NCI-H1105 (cell line): ENCODE data around the gene USH1C.

Experiments
- DNase-seq: peaks from one replicate; lab custom pipeline; 2025; lab: John Stamatoyannopoulos, UW

USH1C gene

DNA sequence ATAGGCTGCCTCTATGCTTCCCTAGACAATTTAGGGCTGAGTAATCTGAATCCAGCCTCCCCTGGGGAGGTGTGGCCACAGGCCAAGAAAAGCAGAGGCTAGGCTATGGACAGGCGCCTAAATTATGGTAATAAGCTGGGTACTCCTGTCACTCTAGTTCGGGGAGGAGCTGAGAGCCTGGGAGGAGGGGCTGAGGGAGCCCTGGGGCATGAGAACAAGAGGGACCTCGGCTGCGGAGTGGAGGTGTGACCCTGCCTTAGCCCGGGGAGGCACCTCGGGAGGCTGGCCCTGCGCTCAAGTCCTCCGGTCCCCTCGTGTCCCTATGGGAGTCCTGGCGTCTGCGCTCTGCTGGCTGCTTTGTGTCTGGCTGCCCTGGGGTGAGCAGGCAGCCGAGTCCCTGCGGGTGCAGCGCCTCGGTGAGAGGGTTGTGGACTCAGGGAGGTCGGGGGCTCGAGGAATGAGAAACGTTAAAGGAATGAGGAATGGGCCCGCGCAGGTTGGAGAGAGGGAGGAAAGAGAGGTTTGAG lies 2.9 kb upstream of the USH1C start, which contains the start of gene OTOG:
OTOG (plus strand) TSS at position 209 of the 527 bp plus-strand sequence; CDS start at position 323, 114 bp downstream.
- DNase-seq: peak; percentile 73

DNA sequence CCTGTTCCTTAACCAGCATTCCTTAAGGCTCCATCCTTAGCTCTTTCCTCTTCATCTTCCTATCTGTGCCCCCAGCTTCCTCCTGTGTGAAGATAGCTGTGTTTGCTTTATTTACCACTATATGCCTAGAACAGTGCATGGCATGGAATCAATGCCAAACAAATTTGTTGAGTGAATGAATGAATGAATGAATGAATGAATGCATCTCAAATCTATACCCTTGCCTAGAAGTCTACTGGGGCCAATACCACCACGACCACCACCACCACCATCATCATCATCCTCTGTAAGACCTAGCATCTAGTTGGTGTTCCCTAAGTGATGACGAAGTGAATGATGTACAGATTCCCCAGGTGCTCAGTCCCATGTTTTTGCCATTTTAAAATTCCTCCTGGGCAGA lies 2.0 kb upstream of the USH1C start:
- DNase-seq: no peak

DNA sequence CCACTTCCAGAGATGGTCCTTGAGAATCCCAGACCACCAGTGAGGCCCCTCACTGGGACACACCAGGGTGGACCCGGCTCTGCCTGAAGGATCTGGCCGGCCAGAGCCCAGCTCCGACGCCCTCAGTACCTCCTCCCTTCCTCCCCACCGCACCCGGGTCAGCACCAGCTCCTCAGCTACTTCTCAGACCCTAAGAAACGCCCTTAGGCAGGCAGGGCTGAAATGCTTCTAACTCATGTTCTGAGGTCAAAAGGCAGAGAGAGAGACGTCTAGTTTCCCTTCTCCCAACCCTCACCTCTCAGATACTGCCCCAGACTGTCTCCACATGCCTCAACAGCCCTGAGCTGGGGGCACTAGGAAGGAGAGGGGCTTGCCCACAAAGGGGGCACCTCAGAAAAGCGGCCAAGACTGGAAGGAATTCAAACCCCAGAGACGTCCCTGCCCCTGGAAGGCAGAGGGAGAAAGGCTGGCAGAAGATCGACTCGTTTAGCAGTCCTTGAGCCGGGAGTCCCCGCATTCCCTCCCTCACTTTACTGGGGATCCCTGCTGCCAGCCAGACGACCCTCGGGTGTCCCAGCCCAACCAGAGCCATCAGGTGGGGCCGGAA lies 539 bp downstream of the USH1C start:
- no peak for DNase-seq

DNA sequence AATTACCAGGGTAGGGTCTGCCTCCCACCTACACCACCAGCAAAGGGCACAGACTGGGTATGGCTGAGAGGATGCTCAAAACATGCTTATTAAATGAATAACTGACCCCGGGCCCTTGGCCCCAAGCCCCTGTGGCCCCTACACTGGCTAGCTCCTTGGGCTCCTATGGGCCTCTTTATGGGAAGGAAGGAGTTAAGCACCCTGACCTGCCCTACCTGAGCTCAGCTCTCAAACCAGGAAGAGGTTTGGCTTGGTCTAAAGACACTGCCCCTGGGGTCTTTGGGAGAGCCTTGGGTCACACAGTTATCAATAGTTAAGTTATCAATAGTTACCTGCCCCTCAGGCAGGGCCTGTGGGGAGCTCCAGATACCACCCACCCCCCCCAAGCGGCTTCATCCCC lies 1.2 kb downstream of the USH1C start:
- DNase-seq: no peak

DNA sequence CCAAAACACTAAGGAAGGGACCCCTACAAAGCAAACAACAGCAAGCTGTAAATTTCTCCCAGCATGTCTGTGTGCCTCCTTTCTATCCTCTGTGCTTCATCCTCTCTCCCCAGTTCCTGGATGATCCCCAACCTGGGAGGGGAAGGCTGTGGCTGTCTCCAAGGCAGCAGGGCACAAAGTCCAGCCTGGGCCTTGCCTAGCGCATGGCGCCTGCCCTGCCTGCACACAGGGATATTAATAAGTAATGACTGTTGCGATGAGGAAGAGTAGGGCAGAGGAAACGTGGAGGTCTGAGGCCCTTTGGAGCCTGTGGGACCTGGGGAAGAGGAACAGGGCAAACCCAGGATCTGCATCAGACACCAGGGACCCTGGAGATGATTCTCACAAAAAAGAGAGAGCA lies 2.0 kb downstream of the USH1C start:
- no peak for DNase-seq

DNA sequence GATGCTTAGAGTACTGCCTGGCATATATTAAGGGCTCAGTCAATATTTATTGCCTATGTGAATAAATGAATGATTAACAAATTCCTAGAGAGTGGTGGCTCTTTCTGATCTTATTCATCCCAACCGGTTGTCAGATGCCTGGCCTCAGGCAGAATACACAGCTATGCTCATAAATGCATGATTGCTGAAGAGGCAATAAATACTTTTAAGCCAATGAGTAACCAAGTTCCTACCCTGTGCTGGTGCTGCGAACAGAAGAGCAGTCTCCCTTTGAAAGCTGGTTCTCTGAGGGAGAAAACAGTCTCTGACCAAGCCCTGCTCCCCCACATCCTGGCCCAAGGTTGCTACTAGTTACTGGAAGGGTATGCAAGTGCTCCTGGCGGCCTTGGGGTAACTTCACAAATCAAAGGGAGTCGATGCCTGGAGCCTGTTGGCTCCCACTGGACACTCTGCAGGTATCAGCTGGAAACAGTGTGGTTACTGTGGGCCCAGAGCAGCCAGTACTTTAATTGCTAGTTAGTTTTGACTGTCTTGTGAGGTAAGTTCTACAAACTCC lies 2.8 kb downstream of the USH1C start:
- no peak for DNase-seq

DNA sequence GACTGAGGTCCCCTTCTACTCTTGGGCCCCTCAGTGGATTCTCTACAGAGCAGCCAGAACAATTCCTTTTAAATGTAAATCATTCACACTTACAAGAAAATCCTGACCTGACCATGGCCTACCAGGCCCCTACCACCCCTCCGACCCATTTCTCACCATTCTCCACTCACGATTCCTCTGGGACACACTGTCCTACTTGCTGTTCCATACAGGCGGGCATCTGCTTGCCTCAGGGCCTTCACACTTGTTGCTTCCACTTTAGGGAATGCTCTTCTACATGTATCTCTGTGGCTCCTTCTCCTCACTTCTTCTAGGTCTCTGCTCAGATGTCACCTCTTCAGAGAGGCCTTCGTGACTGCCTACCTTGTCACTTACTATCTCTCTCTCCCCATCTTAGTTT lies 3.4 kb downstream of the USH1C start:
- DNase-seq: no peak

DNA sequence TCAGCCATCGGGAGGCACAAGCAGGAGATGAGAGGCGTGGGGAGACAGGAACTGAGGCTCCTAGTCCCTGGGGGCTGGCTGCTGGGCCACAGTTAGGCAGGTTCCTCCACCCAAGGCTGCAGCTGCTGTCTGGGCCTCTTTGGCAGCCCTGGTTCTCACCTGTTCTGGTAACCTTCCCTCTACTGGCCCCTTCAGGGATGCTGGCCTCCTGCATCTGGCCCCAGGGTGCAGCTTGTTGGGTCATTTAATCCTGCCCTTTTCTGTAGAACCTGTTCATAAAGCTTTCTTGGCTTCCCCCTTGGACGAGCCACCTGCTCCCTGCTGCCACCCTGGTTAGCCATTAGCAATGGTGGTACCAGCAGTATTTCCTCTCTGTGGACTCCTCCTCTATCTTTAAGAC lies 5.5 kb downstream of the USH1C start:
- DNase-seq: no peak

DNA sequence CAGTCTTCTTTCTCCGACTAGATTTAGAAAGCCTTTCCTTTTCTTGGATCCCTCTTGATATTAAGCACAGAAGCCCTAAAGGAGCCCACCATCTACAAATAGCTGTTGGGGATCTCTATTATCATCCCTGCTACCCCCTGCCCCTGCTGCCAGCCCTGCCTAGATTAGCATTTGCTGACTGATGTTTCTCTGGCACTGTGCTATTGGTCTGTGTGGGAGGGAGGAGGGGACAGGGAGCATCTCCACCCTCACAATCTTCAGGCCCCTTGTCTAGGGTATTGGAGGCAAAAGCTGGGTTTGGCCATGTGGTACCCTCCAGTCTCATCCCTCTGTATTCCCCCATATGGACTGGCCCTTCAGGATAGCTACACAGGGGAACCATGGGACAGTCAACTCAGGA lies 6.2 kb downstream of the USH1C start:
- no peak for DNase-seq

DNA sequence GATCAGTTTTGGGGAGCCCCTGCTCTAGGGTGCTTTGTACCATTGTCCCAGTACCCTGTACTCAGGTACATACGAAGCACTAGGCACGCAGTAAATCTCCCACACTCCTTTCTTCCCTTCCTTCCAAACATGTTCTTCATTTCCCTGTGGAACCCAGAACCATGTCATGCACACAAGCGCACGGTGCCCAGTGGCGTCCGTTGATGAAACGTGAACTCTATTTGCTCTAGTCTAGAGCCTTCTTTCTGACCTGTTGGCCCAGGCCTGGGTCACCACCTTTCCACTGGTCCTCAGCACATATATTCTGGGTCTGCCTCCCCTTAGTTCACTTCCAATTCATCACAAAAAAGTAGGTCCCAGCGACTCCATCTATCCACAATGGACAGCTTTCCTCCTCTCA lies 7.0 kb downstream of the USH1C start:
- DNase-seq: no peak

DNA sequence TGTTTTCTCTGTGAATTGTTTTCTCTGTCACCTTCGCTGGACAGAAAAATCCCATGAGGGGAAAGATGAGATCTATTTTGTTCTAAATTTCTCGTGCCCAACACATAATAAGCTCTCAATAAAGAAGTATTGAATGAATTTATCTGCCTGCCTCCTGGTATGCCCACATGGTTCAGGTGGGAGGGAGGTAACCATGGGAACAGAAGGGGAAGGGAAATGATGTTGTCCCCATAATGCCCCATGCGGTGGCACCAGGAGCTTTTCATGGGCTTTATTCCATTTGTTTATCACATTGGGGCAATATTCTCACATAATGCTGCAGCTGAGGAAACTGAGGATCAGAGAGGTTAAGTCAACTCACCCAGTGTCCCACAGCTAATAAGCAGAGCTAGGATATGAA lies 8.7 kb downstream of the USH1C start:
- no peak for DNase-seq

DNA sequence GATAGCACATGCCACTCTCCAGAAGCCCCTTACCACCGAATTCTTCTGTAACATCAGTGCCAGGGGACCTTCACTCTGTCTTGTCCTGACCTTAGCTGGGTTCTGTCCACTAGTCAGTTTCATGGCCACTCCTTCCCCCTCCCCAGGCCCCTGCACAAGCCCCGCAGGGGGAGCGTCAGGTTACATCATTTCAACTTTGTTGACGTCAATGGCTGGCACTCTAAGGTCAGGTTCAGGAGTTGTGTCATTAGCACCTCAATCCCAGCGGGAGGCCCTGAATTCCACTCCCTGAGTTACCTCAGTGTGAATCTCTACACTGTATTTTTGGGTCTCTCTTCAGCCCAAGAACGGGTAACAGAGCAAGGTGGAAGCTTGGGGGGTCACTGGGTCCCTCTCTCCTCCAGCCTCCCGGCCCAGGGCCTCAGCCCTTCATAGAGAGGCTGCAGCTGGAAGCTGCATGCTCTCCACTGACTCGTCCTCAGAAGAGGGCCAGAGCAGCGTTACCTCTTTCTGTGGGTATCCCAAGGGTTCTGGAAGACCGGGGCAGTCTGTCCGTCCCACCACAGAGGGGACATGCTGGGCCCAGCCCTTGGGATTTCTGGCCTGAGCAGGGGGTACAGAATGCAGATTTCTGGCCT lies 10.3 kb downstream of the USH1C start:
- DNase-seq: no peak

DNA sequence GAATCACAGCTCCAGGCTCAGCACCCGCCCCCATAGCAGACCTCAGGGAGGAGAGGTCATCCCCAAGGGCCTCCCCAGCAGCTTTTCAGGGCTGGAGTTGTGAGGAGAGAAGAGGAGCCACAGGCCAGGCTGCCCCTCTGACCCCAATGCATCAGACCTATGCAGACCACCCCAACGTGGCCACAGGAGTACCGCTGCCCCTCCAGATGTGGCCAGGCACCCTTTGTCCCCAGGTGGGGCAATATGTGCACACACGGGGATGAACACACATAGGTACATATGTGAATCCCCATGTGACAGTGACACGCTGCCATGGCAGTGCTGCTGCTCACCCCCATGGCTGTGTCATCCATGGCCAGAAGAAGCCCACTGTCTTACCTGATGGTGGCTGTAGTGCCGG lies 10.9 kb downstream of the USH1C start:
- DNase-seq: no peak

DNA sequence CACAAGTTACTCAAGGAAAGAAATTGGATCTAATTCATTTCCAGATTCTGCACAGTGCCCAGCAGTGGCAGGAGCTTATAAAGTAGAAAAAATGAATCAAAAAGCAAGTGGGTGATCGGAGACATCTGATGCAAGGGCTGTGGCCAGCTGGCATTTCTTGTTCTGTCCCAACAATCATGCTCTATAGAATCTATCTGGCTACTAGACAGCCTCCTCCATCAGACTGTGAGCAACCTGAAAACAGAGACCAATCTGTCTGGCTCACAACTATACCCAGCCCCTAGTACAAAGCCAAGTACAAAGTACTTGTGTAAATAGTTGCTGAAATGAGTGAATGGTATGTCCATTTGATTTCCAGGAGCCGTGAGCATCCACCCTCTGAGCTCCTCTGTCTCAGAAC lies 11.4 kb downstream of the USH1C start:
- no peak for DNase-seq

DNA sequence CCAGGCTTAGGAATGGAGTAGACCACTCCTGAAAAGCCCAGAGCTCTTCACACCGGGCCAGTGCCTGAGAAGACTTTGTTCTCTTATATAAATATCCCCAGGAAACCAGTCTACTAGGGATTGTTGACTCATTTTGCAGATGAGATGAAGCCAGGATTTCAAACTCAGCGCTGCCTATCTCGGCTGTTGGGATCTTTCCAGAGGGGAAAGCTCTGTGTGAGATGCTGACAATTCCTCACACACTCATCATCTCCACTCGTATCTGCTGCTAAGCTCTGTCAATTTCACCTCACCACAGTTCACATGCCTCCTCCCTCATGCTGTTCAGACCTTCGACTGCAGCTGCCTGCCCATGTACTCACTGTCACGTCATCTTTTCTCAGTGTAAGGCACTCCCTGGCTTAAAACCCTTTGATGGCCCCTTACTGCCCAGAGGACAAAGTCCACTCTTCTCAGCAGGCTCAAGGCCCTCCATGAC lies 12.5 kb downstream of the USH1C start:
- no peak for DNase-seq

DNA sequence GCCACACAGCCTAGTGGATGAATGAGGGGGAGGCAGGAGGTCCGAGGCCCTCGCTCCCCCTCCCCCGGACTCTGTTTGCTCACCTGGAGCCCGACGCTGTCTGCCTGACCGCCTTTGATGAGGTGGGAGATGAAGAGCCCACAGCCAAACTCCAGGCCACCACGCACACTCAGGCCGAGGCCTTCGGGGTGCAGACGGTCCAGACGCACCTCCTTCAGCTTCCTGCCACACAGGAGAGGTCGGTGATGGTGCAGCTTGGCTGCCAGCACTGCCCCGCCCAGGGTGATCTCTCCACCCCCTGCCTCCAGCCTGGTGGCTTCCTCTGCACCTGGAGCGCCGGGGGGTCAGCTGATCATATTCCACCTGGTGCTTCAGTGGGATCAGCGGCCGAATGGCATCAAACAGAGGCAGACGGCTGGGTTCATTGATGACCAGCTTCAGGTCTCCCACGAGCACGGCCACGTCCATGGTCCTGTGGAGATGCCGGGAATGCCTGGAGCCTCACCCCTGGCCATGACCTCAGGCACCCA lies 13.1 kb downstream of the USH1C start:
- peak; percentile 64 for DNase-seq

DNA sequence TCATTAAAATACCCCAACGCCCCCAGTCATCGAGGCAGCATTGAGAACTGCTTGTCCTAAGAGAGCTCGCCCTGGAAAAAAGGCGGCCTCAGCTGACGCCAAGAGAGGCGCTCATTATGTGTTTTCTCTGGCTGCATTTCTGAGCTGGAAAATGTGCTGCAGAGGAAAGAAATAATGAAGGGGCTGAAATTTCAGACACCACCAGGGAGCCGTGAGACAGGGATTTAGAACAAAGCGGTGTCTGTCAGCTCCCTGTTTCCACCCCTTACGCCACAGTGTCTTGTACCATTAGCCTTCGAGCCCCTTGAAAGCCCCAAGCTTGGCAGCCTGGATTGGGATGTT lies 14.4 kb downstream of the USH1C start:
- DNase-seq: no peak

DNA sequence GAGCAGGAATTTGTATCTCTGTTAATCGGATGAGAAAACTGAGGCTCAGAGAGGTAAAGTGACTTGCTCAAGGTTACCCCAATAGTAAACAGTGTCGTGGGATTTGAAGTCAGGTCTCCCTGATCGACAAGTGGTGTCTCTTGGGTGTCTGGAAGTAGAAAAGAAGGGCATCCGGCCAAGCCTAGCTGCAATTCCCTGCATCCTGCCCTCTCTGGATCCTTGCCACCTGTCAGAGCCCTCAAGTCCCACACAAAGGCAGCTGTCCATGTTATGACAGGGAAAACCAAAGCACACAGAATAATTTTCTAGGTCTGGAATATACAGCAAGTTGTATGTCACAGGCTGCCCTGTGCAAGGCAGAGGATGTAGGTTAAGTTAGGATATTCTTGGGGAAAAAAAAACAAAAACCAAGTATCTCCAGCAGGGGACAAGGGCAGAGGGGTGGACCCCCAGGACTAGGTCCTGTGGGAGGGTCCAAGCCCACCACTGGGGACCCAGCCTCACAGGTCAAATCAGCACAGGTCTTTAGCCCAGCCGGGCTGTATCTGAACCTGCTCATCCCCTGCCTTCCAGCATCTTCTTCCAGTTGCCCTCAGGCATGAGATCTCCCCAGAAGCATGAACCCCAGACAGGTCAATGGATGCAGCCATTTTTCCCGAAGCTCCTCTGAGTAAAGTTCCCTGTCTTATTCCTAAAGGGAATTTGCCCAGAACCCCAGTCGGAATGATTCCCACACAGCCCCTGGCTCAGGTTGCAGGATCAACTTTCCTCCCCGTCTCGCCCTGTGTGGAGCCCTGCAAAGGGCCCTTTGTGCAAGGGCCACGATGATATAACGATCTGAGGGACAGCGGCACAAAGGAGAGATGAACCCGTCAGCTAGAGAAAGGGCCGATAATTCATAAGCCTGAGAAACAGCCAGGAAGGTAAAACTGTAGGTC lies 15.0 kb downstream of the USH1C start:
- peak; percentile 76 for DNase-seq

DNA sequence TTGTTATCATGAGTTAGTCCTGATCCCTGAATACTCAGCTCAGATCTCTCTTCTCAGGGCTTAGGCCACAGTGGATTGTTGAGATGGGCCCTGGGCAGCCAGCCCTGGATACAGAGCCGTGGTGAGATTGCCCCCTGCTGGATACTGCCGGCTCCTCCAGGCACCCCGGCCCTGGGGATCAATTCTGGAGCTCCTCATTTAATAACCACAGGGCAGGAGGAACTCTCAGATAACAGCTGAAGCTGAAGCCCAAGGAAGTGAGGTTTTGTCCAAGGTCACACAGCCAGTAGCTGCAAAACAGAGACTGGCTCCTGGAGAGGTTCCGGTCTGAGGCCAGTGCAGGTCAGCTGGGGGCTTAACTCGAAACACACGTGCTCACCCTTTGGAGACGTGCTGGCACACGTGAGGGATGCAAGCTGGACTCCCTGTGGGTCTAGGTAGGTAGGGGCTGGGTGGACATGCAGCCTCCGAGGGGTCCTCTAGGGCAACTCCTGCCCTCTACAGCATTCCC lies 16.0 kb downstream of the USH1C start:
- no peak for DNase-seq

DNA sequence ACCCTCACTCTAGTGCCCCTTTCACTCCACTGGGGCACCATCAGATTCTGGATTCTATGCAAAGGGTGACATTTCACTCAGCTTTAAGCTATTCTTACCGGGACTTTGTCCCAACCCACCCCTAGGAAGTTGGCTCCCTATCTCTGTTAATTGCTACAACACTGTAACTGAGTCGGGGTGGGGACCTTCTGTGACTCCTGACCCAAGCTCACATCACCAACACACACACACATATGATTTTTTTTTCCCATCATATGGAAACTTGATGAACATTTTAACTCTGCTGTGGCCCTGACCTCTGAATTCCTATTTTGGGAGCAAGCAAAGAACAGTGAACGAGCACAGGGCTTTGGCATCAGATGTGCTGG lies 16.6 kb downstream of the USH1C start:
- DNase-seq: no peak

DNA sequence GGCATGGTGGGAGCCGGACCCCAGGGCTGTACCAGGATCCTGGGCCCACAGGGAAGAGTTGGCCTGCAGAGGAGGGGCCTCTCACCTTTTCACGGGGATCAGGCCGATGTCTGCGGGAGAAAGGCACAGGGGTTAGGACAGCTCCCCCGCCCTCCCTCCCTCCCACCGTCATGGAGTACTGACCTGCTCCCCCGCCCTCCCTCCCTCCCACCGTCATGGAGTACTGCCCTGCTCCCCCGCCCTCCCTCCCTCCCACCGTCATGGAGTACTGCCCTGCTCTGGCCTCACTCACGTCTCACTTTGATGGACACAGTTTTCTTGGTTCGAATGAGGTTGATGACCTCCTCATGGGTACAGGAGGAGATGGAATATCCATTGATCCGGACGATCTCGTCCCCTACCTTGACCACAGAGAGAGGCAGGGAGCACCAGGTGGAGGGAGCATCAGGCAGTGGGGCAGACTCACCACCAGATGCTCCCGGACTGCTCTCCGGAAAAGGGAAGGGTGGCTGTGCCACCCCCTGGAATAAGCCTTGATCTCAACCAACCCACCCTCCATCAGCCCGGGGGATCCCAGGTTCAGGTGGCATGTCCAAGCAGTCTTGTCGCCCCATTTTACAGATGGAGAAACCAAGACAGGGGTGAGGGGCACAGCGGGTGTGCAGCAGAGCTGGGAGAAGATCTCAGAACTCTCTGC lies 17.1 kb downstream of the USH1C start:
- DNase-seq: no peak
